Measurements from ENCODE around the gene ABCC12. TPM values are rescaled to one million over a fixed set of nuclear protein-coding genes. Genes with fewer than 3 reads are reported as not detected.

The ABCC12 gene
- total and polyA plus RNA-seq, 2 of the 8 experiments (the other 6 are each of a cell fraction or from before 2014, with no cell fraction given) = 0.05 TPM; not detected in 1

GRCh38 chr16:48153774-48154173 lies 2.0 kb downstream of the ABCC12 start:
- 94% methylated on average over 5 of the region's 5 CpGs; no CpG with 5 or more reads in 1 of the 2 experiments for WGBS, 2 experiments (ENCODE audit: extremely low coverage in 1 of 2, insufficient coverage in 1 of 2, insufficient read length in 1 of 2, insufficient replicate concordance in 2 of 2, low coverage in 1 of 2, low lambda C conversion rate in 2 of 2, missing lambda C conversion rate in 1 of 2)

More at GRCh38 chr16:48153774-48154173, 2.0 kb downstream of the ABCC12 start:
- ChIA-PET POLR2A (ENCODE audit: partially characterized antibody) (no interaction called here), CTCF (ENCODE audit: partially characterized antibody) (interaction anchor here (1.3 kb wide), 1 partner anchor 34 kb away, joined by 4 read pairs; no protein-coding TSS in a partner anchor)
- no peak overlapping the region for H3K14ac ChIP-seq (ENCODE audit: insufficient read length)
- H4K91ac ChIP-seq (replicated peaks; ENCODE audit: insufficient read length, low read length) = no peak overlapping the region
- FAIRE-seq (no peak), DNase-seq (ENCODE audit: low read depth in 1 of 2, low spot score in 2 of 2) (no peak)
- H3K4me3 ChIP-seq (ENCODE audit: extremely low read depth in 1 of 4, insufficient read depth in 2 of 4, low read depth in 3 of 4, low read length in 4 of 4) = no peak overlapping the region
- H3K36me3 ChIP-seq (ENCODE audit: control insufficient read depth in 2 of 4, insufficient read depth in 4 of 4, low read length in 3 of 4) = no peaks in the 10 kb centered on the region
- H4K5ac ChIP-seq (ENCODE audit: insufficient read length, low read depth, low read length) = no peak overlapping the region
- no peak overlapping the region for H3K18ac ChIP-seq (ENCODE audit: extremely low read depth, low read length)
- no peak overlapping the region for H2AFZ ChIP-seq (ENCODE audit: low read length)
- H3K56ac ChIP-seq (replicated peaks; ENCODE audit: insufficient read length, low read depth, low read length) = no peak overlapping the region
- H3K23me2 ChIP-seq (ENCODE audit: low read depth, low read length) = no peaks in the 10 kb centered on the region
- H4K8ac ChIP-seq (ENCODE audit: extremely low read depth, insufficient read depth, low read length) = no peak overlapping the region
- H3K4me2 ChIP-seq (ENCODE audit: insufficient read depth in 1 of 2, low read depth in 2 of 2, low read length in 2 of 2) = no peak overlapping the region
- TF ChIP-seq RNF2 (IDR thresholded peaks at IDR 0.05; ENCODE audit: borderline replicate concordance, low read depth, low read length, missing control alignments, poor library complexity, severe bottlenecking) (no peak), NRF1 (IDR thresholded peaks at IDR 0.05; ENCODE audit: low read depth, low read length) (no peak)
- no peak overlapping the region for H3K23ac ChIP-seq (ENCODE audit: insufficient read length)
- H2BK12ac ChIP-seq (ENCODE audit: low read depth, low read length) = no peak overlapping the region
- no peaks in the 10 kb centered on the region for H3K79me1 ChIP-seq (ENCODE audit: low read depth, low read length)
- H2BK15ac ChIP-seq (ENCODE audit: low read length) = no peak overlapping the region
- peaks cover 0 to 4% (median 3%) of the 10 kb centered on the region in 4 experiments; a peak in 6 of 7 replicates for H3K27me3 ChIP-seq (replicated peaks in 1 of 4; ENCODE audit: control insufficient read depth in 3 of 4, extremely low read depth in 1 of 4, insufficient read depth in 3 of 4, low read length in 3 of 4)
- H3K4ac ChIP-seq (replicated peaks; ENCODE audit: insufficient read length, low read depth, low read length) = no peak overlapping the region
- no peaks in the 10 kb centered on the region for H3K79me2 ChIP-seq (ENCODE audit: control insufficient read depth in 1 of 2, insufficient read depth in 2 of 2, low read length in 2 of 2)
- no peak overlapping the region for H2BK5ac ChIP-seq (ENCODE audit: low read depth, low read length)
- H3K9ac ChIP-seq (replicated peaks in 1 of 4; ENCODE audit: extremely low read depth in 1 of 4, low read depth in 3 of 4, low read length in 3 of 4) = no peak overlapping the region
- H3K4me1 ChIP-seq (replicated peaks in 1 of 4; ENCODE audit: control insufficient read depth in 3 of 4, insufficient read depth in 4 of 4, low read length in 3 of 4) = no peaks in the 10 kb centered on the region
- no peak overlapping the region for H2AK5ac ChIP-seq (ENCODE audit: low read depth, low read length)
- no peak overlapping the region for H3K27ac ChIP-seq (ENCODE audit: low read depth, low read length)
- H3K9me3 ChIP-seq (ENCODE audit: insufficient read depth in 2 of 2, low read depth in 1 of 2, low read length in 1 of 2) = no peaks in the 10 kb centered on the region
- no peak overlapping the region for H2BK120ac ChIP-seq (replicated peaks; ENCODE audit: low read depth, low read length)
- no peak overlapping the region for H2BK20ac ChIP-seq (ENCODE audit: low read length)
- no peaks in the 10 kb centered on the region for H4K20me1 ChIP-seq (replicated peaks in 1 of 2; ENCODE audit: control insufficient read depth in 1 of 2, insufficient read depth in 2 of 2, low read length in 2 of 2)

All from H1 (cell line).